Fibroblast of lung (primary cell): Measurements from ENCODE around the gene AGAP1.

Source experiments
- CTCF ChIP-seq, 2 donors: IDR thresholded peaks in 1 of 2; conservative IDR thresholded peaks in 1 of 2; 1 replicate in 1 of 2; 2 replicates in 1 of 2; pipeline ENCODE4 v1.5.1; 2011 to 2012; ENCODE audit warnings: low read length in 2 of 2, control low read depth in 1 of 2, inconsistent platforms in 1 of 2, low read depth in 1 of 2, mild to moderate bottlenecking in 1 of 2
- EZH2 ChIP-seq: IDR thresholded peaks from 2 replicates; pipeline ENCODE4 v1.5.1; 2012; ENCODE audit warnings: low read length, control low read depth, mild to moderate bottlenecking; ENCODE audit errors: missing control alignments

GRCh38 chr2:236112466-236112865 is 618.6 kb downstream of the AGAP1 start:
- TF ChIP-seq EZH2 = no peak
- no peak for TF ChIP-seq CTCF (conservative IDR thresholded peaks at IDR 0.05 in 1 of 2, IDR thresholded peaks at IDR 0.05 in 1 of 2; ENCODE audit: low read depth in 1 of 2, low read length in 2 of 2)
